ENCODE data around the gene WDR62.

The WDR62 gene

GRCh38 chr19:36073121-36073876, 18.6 kb downstream of the WDR62 start:
- Histone ChIP-seq H3K27me3 (ENCODE audit: low read depth, low read length) (no peaks in the 10 kb centered on the region), H3K4me1 (ENCODE audit: low read length) (no peaks in the 10 kb centered on the region), H3K36me3 (replicated peaks; ENCODE audit: low read depth, low read length) (peaks cover 23% of the 10 kb centered on the region), H3K27ac (ENCODE audit: low read length) (no peak overlapping the region), H3K4me2 (ENCODE audit: low read length) (no peak overlapping the region), H3K9me3 (ENCODE audit: insufficient read depth, low read length) (no peaks in the 10 kb centered on the region), H3K79me2 (ENCODE audit: low read length) (no peaks in the 10 kb centered on the region), H3K9ac (ENCODE audit: low read length) (no peak overlapping the region), H3K4me3 (ENCODE audit: low read length) (no peak overlapping the region), H4K20me1 (ENCODE audit: insufficient read depth, low read length) (no peaks in the 10 kb centered on the region), H2AFZ (ENCODE audit: low read depth, low read length) (no peak overlapping the region)
- TF ChIP-seq CTCF (IDR thresholded peaks at IDR 0.05; ENCODE audit: low read depth, low read length) (no peak), EZH2phosphoT487 (IDR thresholded peaks at IDR 0.05; ENCODE audit: low read depth) (no peak)

GRCh38 chr19:36079389-36079945, 24.8 kb downstream of the WDR62 start:
- Histone ChIP-seq H3K79me2 (ENCODE audit: low read length) (no peaks in the 10 kb centered on the region), H3K9ac (ENCODE audit: low read length) (no peak overlapping the region), H3K9me3 (ENCODE audit: insufficient read depth, low read length) (no peaks in the 10 kb centered on the region), H4K20me1 (ENCODE audit: insufficient read depth, low read length) (no peaks in the 10 kb centered on the region), H3K4me3 (ENCODE audit: low read length) (no peak overlapping the region), H3K4me2 (ENCODE audit: low read length) (no peak overlapping the region), H3K4me1 (ENCODE audit: low read length) (no peaks in the 10 kb centered on the region), H2AFZ (ENCODE audit: low read depth, low read length) (no peak overlapping the region), H3K27ac (ENCODE audit: low read length) (no peak overlapping the region), H3K27me3 (ENCODE audit: low read depth, low read length) (no peaks in the 10 kb centered on the region), H3K36me3 (replicated peaks; ENCODE audit: low read depth, low read length) (peaks cover 39% of the 10 kb centered on the region)
- TF ChIP-seq EZH2phosphoT487 (IDR thresholded peaks at IDR 0.05; ENCODE audit: low read depth), result no peak
- no peak for TF ChIP-seq CTCF (IDR thresholded peaks at IDR 0.05; ENCODE audit: low read depth, low read length)

- Histone ChIP-seq H3K4me1 (ENCODE audit: low read length) (no peaks in the 10 kb centered on the region), H3K4me3 (ENCODE audit: low read length) (no peak overlapping the region), H3K27me3 (ENCODE audit: low read depth, low read length) (no peaks in the 10 kb centered on the region), H4K20me1 (ENCODE audit: insufficient read depth, low read length) (no peaks in the 10 kb centered on the region), H3K79me2 (ENCODE audit: low read length) (no peaks in the 10 kb centered on the region), H3K9ac (ENCODE audit: low read length) (no peak overlapping the region), H3K9me3 (ENCODE audit: insufficient read depth, low read length) (no peaks in the 10 kb centered on the region), H3K4me2 (ENCODE audit: low read length) (no peak overlapping the region), H3K36me3 (replicated peaks; ENCODE audit: low read depth, low read length) (peaks cover 44% of the 10 kb centered on the region), H2AFZ (ENCODE audit: low read depth, low read length) (no peak overlapping the region), H3K27ac (ENCODE audit: low read length) (no peak overlapping the region)
- TF ChIP-seq EZH2phosphoT487 (IDR thresholded peaks at IDR 0.05; ENCODE audit: low read depth) (no peak), CTCF (IDR thresholded peaks at IDR 0.05; ENCODE audit: low read depth, low read length) (no peak)
Measured at GRCh38 chr19:36081385-36081784, 26.7 kb downstream of the WDR62 start.

- Histone ChIP-seq H3K27me3 (ENCODE audit: low read depth, low read length) (no peaks in the 10 kb centered on the region), H3K4me2 (ENCODE audit: low read length) (no peak overlapping the region), H4K20me1 (ENCODE audit: insufficient read depth, low read length) (no peaks in the 10 kb centered on the region), H2AFZ (ENCODE audit: low read depth, low read length) (no peak overlapping the region), H3K36me3 (replicated peaks; ENCODE audit: low read depth, low read length) (peaks cover 49% of the 10 kb centered on the region), H3K9me3 (ENCODE audit: insufficient read depth, low read length) (no peaks in the 10 kb centered on the region), H3K9ac (ENCODE audit: low read length) (no peak overlapping the region), H3K4me3 (ENCODE audit: low read length) (no peak overlapping the region), H3K79me2 (ENCODE audit: low read length) (no peaks in the 10 kb centered on the region), H3K27ac (ENCODE audit: low read length) (no peak overlapping the region), H3K4me1 (ENCODE audit: low read length) (no peaks in the 10 kb centered on the region)
- TF ChIP-seq CTCF (IDR thresholded peaks at IDR 0.05; ENCODE audit: low read depth, low read length) (no peak), EZH2phosphoT487 (IDR thresholded peaks at IDR 0.05; ENCODE audit: low read depth) (no peak)
Measured at GRCh38 chr19:36081894-36082293, 27.2 kb downstream of the WDR62 start.
